ENCODE results near the gene CTIF. TPM values are rescaled to one million over a fixed set of nuclear protein-coding genes. Genes with fewer than 3 reads are reported as not detected.

The CTIF gene
- total RNA-seq, 6 donors from 2014 or later = 32.1 to 62.4 (median 47.8) TPM

DNA sequence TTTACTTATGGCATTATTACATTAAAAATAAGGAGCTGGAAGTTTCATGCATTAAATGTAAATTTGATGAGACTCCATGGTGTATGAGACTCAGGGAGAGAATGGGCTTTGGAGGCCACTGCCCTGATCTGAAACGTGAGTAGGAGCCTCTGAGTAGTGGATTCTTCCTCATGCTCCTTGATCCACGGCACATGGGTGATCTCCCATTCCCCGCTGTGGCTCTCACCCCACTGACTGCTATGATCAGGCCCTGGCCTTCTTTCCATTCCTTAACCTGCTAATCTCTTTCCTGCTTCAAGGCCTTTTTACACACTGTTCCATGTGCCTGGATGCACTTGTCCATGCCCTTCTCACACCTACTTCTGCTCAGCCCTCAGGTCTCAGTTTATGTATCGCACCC, 343.5 kb downstream of the CTIF start:
- Histone ChIP-seq H3K9me3 (no peaks in the 10 kb centered on the region), H3K27ac (no peak overlapping the region), H3K4me1 (peaks cover 2 to 15% (median 8%) of the 10 kb centered on the region in 4 donors), H3K36me3 (no peaks in the 10 kb centered on the region), H3K4me3 (no peak overlapping the region), H3K27me3 (no peaks in the 10 kb centered on the region)
- WGBS, 2 donors = 90 to 96% methylated on average over 4 of the region's 4 CpGs
- TF ChIP-seq POLR2A (IDR thresholded peaks at IDR 0.05) (no peak), EP300 (IDR thresholded peaks at IDR 0.05) (no peak), POLR2AphosphoS5 (IDR thresholded peaks at IDR 0.05) (no peak)
- TF ChIP-seq, protein P1, sequence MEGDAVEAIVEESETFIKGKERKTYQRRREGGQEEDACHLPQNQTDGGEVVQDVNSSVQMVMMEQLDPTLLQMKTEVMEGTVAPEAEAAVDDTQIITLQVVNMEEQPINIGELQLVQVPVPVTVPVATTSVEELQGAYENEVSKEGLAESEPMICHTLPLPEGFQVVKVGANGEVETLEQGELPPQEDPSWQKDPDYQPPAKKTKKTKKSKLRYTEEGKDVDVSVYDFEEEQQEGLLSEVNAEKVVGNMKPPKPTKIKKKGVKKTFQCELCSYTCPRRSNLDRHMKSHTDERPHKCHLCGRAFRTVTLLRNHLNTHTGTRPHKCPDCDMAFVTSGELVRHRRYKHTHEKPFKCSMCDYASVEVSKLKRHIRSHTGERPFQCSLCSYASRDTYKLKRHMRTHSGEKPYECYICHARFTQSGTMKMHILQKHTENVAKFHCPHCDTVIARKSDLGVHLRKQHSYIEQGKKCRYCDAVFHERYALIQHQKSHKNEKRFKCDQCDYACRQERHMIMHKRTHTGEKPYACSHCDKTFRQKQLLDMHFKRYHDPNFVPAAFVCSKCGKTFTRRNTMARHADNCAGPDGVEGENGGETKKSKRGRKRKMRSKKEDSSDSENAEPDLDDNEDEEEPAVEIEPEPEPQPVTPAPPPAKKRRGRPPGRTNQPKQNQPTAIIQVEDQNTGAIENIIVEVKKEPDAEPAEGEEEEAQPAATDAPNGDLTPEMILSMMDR (IDR thresholded peaks at IDR 0.05) = no peak
- no peak for DNase-seq
- ATAC-seq (ENCODE audit: low FRiP score in 2 of 2) = no peak

DNA sequence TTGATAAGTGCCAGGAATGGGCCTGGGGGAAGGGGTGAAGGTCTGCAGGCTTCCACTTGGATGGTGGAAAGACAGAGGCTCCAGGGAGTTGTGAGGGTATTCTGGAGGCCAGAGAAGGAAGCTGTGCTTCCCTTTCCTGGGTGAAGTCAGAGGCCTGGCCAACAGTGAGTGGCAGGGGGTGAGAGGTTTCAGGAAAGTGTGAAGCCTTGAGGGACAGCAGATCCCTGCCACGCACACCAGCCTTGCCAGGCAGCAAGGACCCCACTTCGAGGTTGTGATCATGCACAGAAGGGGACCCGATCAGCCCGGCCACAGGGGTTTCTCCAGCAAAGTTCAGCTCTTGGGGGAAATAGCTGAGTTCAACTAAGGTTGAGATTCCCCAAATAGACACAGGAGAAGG, 345.5 kb downstream of the CTIF start:
- Histone ChIP-seq H3K4me1 (peaks cover 7 to 21% (median 11%) of the 10 kb centered on the region in 4 donors), H3K36me3 (no peaks in the 10 kb centered on the region), H3K4me3 (no peak overlapping the region), H3K9me3 (no peaks in the 10 kb centered on the region), H3K27ac (no peak overlapping the region), H3K27me3 (no peaks in the 10 kb centered on the region)
- DNase-seq (no peak), ATAC-seq (ENCODE audit: low FRiP score in 2 of 2) (no peak)
- TF ChIP-seq, protein P1 (IDR thresholded peaks at IDR 0.05) = no peak
- TF ChIP-seq POLR2A (IDR thresholded peaks at IDR 0.05) = no peak
- no peak for TF ChIP-seq POLR2AphosphoS5 (IDR thresholded peaks at IDR 0.05)
- no peak for TF ChIP-seq EP300 (IDR thresholded peaks at IDR 0.05)
- WGBS, 2 donors = 89 to 90% methylated on average over 4 of the region's 4 CpGs

DNA sequence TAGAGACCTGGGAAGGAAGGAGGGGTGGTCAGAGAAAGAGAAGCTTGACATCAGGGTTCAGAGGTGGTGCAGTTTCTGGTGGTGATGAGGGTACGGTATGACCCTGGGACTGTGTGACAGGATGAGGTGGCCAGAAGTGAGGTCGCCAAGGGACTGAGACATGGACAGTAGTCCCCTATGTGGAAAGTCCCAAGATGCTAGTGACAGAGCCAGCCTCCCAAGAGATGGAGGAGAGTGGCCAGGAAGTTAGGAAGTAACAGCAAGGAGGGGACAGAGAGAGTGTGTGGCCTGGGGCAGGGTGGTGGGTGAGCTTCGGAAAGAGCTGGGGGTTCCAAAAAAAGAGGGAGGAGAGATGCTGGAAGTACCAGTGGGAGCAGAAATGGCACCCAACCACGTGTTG, 345.9 kb downstream of the CTIF start:
- WGBS, 2 donors = 84 to 91% methylated on average over 4 of the region's 4 CpGs
- DNase-seq (no peak), ATAC-seq (ENCODE audit: low FRiP score in 2 of 2) (no peak)
- no peak overlapping the region for H3K27ac ChIP-seq
- no peaks in the 10 kb centered on the region for H3K36me3 ChIP-seq
- H3K27me3 ChIP-seq = no peaks in the 10 kb centered on the region
- H3K4me3 ChIP-seq = no peak overlapping the region
- peaks cover 7 to 23% (median 14%) of the 10 kb centered on the region in 4 donors for H3K4me1 ChIP-seq
- TF ChIP-seq POLR2A (IDR thresholded peaks at IDR 0.05) (no peak), POLR2AphosphoS5 (IDR thresholded peaks at IDR 0.05) (no peak), EP300 (IDR thresholded peaks at IDR 0.05) (no peak)
- TF ChIP-seq, protein P1 (IDR thresholded peaks at IDR 0.05) = no peak
- H3K9me3 ChIP-seq = no peaks in the 10 kb centered on the region

DNA sequence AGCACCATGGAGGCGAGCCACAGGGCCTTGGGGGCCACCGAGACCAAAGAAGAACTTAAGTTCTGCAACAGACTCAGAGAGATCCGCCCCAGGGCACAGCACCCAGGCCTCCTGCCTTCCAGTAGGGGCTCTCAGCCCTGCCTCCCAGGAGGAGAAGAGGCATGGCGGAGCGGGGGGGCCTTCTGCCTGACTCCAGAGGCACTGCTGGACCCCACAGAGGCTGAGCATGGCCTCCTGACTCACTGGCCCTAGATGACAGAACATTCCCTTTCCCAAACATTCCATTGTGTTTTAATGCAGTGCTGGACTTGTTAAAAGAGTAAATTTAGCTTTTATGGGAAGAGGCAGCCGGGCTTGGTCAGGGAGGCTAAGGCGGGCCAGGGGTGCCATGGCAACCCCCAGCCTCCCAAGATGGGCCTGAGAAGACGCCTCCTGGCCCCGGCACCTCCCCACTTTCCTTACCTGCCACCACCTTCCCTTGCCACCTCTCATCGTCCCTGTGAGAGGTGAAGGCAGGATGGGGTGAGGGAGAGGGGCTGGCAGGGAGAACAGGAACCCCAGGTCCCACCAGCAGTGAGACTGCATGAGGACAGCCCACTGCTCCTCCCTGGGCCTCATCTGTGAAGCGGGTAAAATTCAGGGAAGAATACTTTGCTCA, 346.6 kb downstream of the CTIF start:
- H3K4me1 ChIP-seq = peaks cover 7 to 23% (median 14%) of the 10 kb centered on the region in 4 donors
- no peaks in the 10 kb centered on the region for H3K36me3 ChIP-seq
- no peak overlapping the region for H3K27ac ChIP-seq
- no peaks in the 10 kb centered on the region for H3K9me3 ChIP-seq
- ATAC-seq (ENCODE audit: low FRiP score in 2 of 2) (no peak), DNase-seq (no peak)
- H3K4me3 ChIP-seq = no peak overlapping the region
- TF ChIP-seq POLR2AphosphoS5 (IDR thresholded peaks at IDR 0.05) (no peak), POLR2A (IDR thresholded peaks at IDR 0.05) (no peak), EP300 (IDR thresholded peaks at IDR 0.05) (no peak)
- TF ChIP-seq, protein P1 (IDR thresholded peaks at IDR 0.05) = no peak
- WGBS, 2 donors = 93 to 96% methylated on average over 11 of the region's 11 CpGs
- no peaks in the 10 kb centered on the region for H3K27me3 ChIP-seq

DNA sequence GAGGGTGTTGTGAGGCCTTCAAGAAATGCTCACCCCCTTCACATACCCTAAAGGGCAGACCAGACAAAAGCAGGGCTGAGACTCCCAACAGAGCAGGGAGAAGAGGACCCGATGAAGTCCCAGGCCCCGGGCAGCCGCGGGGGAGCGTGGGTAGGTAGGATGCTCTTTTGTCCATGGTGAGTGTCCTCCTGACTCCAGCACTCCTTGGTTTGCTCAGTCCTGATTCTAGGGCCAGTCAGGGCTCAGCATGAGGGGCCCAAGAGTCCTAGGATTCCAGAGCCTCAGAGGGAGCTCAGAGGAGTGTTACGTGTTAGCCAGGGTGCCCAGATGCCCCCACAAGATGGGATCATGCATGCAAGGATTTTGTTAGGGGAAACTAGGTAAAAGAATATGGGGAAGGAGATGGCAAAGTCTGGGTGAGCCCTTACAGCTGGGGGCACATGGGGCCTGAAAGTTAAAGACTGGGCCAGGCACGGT, 347.1 kb downstream of the CTIF start:
- no peaks in the 10 kb centered on the region for H3K9me3 ChIP-seq
- TF ChIP-seq, protein P1 (IDR thresholded peaks at IDR 0.05) = no peak
- TF ChIP-seq POLR2A (IDR thresholded peaks at IDR 0.05) (no peak), EP300 (IDR thresholded peaks at IDR 0.05) (no peak), POLR2AphosphoS5 (IDR thresholded peaks at IDR 0.05) (no peak)
- no peak for ATAC-seq (ENCODE audit: low FRiP score in 2 of 2)
- no peaks in the 10 kb centered on the region for H3K27me3 ChIP-seq
- peaks cover 7 to 23% (median 14%) of the 10 kb centered on the region in 4 donors for H3K4me1 ChIP-seq
- H3K27ac ChIP-seq = no peak overlapping the region
- DNase-seq = peak in 1 of 2 donors; percentile 56
- 92 to 95% methylated on average over 7 of the region's 7 CpGs for WGBS, 2 donors
- H3K36me3 ChIP-seq = no peaks in the 10 kb centered on the region
- H3K4me3 ChIP-seq = no peak overlapping the region
